Stimulated activated CD8-positive, alpha-beta memory T cell treated with anti-CD3 and anti-CD28 coated beads, Interleukin-7, amount 100 ng/mL, for 24 hours (primary cell): Measurements from ENCODE around the gene LRRK1.

Experiments used
- DNase-seq: peaks from one replicate; pipeline ENCODE4 v3.0.0-alpha.2; 2020; ENCODE audit warnings: low read depth

The LRRK1 gene

GRCh38 chr15:100890850-100891249 is 28.3 kb upstream of the LRRK1 start:
- no peak for DNase-seq

DNA sequence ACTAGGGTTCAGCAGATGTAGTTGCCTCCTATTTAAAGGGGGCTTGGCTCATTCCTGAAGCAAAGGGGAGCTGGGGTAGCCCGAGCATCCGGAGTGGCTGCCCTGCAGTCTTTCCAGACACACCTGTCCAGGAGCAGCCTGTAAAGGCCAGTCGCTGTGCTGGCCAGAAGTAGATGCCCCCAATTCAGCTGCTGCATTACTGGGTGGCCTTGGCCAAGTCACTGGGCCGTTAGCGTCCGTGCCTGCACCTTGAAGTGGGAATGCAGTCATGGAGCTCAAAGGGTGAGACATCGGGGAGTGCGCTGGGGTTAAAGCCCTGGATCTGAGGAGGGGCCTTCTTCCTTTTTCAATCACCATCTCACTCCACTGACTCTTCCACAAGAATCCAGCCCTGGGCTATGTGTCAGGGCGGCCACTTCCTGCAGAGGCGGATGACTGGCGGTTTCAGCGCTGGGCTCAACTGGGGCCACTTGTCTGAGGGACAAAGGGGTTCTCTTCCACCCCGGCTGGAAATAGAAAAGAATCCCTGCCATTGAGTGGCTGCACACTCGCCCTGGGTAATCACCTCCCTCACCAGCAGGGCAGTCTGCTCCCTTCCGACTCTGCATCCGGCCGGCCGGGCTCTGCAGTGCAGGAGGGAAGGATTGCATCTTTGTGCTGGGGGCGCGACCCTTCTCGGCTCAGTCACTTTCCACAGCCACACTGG is 27.7 kb upstream of the LRRK1 start:
- DNase-seq = no peak

- DNase-seq = no peak
Measured at GRCh38 chr15:100892013-100892355, 27.2 kb upstream of the LRRK1 start.

- no peak for DNase-seq
Measured at GRCh38 chr15:100893261-100893963, 25.7 kb upstream of the LRRK1 start.

GRCh38 chr15:100893964-100894295 is 25.2 kb upstream of the LRRK1 start:
- no peak for DNase-seq

- no peak for DNase-seq
Measured at GRCh38 chr15:100895721-100896120, 23.4 kb upstream of the LRRK1 start.

DNA sequence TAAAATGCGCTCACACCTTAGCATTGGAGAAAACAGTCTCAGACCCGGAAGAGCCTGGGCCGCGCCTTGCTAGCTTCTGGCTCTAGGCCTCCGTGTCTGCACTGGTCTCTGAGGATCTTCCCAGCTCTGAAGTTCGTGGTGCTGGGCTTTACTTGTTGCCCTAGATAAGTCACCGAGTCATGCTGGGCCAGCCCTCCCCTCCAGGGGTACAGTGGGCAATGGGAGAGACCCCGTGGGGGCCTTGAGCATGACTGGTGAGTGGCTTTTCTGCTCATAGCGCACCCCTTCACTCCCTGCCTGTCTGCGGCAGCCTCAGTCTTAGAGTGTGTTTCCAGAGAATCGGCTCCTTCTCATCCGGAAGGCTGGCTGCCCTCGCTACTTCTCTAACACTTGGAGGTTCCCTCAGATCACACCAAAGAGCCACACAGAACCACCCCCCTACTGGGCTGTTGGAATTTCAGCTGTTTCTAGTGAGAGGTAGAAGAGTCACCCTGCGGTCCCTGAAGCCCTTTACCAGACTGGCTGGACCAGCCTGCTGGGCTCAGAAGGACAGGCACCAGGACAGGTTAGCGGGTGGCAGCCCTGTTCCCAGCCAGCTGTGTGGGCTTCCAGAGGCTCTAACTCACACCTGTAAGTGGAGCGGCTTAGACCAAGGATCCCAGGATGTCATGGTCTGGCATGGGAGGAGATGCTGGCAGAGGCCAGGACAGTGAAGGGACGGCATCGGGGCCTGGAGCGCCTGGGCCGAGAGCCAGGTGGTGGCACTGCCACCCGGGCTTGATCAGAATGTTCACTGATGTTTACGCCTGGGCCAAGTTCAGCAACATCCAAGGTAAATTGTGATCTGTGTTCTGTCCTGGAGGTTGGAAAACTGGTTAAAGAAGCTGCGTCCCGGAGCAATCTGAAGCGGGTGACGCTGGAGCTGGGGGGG is 21.7 kb upstream of the LRRK1 start:
- no peak for DNase-seq

- no peak for DNase-seq
Measured at GRCh38 chr15:100898152-100898490, 21.0 kb upstream of the LRRK1 start.

GRCh38 chr15:100898661-100899462 is 20.3 kb upstream of the LRRK1 start:
- DNase-seq = no peak

DNA sequence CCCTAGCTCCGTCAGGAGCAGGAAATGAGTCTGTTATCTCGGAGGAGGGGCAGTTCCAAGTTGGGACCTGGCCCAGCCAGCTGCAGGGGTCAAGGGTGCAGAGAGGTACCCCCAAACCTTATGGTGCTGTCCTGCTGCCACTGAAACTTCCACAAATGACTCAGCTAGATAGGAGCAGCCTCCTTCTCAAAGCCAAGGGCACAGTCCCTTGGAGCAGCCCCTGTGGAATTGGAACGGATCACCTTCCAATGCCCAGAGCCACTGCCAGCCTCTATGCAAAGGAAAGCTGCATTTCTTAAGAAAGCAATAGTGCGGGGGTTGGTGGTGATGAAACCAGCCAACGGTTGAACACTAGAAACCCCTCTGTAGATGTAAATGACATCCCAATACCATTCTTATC is 19.6 kb upstream of the LRRK1 start:
- DNase-seq = no peak

- DNase-seq = no peak
Measured at GRCh38 chr15:100900136-100900794, 18.9 kb upstream of the LRRK1 start.

- no peak for DNase-seq
Measured at GRCh38 chr15:100900795-100901169, 18.4 kb upstream of the LRRK1 start.

DNA sequence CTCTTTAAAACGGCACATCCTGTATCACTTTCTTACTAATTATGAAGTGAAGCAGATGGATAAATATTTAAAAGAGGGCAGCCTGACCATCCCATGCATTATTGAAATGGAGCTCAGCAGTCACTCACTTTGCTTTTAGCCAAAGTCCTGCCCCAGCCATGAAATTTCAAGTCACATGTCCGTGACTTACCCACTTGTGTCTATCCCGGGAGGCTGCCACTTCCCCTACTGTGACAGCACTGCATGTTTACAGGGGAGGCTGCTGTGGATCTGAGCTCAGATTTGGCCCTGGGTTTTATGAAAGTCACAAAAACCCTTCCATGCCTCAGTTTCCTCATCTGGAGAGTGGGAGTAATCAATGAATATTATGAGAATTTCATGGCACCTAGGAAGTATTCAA is 17.9 kb upstream of the LRRK1 start:
- no peak for DNase-seq

GRCh38 chr15:100901702-100902435 is 17.3 kb upstream of the LRRK1 start:
- DNase-seq = no peak

GRCh38 chr15:100902436-100903167 is 16.6 kb upstream of the LRRK1 start:
- no peak for DNase-seq

DNA sequence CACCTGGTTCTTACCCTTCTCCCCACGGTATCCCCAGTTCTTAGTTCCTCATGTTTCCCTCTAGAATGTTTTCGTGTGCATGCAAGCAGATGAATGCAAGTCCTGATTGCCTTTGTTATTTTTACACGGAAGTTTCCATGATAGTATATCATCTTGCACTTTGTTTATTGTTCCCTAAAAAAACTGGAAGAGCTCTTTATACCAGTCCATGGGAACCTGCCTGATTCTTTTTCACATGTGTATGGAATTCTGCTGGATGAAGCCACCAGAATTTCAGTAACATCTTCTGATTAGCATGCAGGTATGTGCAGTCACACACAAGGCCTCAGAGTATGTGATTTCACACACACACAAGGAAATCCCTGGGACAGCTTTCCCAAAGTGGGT is 16.0 kb upstream of the LRRK1 start:
- no peak for DNase-seq

- DNase-seq = no peak
Measured at GRCh38 chr15:100905850-100906249, 13.3 kb upstream of the LRRK1 start.

DNA sequence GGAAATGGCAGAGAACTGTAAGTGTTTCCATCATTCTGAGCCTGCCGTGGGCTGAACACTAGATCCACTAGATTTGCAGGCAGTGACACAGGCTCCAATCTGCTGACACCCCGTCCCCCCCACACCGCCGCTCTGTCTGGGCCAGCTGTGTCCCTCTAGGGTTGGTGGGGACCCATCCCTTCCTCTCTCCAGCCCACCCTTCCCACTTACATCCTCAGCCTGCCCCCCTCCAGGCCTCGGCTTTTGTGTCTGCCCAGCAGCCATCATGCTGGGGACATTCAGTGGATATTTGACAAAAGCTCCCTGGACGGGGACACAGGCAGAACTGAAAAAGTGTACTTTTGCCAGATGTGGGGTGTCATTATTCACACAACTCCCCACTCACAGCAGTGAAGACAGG is 10.7 kb upstream of the LRRK1 start:
- no peak for DNase-seq

- DNase-seq = no peak
Measured at GRCh38 chr15:100909565-100909964, 9.6 kb upstream of the LRRK1 start.
